Panc1 (cell line): Measurements from ENCODE around the gene BCL2. TPM values are rescaled to one million over a fixed set of nuclear protein-coding genes. Genes with fewer than 3 reads are reported as not detected.

Experiments
- ATAC-seq: fragments of 200-7000 bp; cut with Tn5 transposase; 2 replicates; pipeline ENCODE4 v1.9.1; 2020; ENCODE audit warnings: mild to moderate bottlenecking, moderate library complexity
- BruUV-seq: library from RNA; stranded (reverse); fragments of 400-500 nt; replicated peaks from 2 replicates; lab custom pipeline; 2021; lab: Mats Ljungman, UMichigan
- CTCF ChIA-PET: fragments of 300-600 bp; sonication (Branson Sonifier 250); formaldehyde crosslinking; loops from one replicate; lab custom pipeline; 2022; ENCODE audit warnings: antibody characterized with exemption; lab: Charles Lee
- POLR2A ChIA-PET: fragments of 300-600 bp; sonication (Branson Sonifier 250); formaldehyde crosslinking; loops from one replicate; lab custom pipeline; 2022; ENCODE audit warnings: antibody characterized with exemption; lab: Charles Lee
- DNase-seq: peaks from one replicate; pipeline ENCODE4 v3.0.0-alpha.2; 2010; ENCODE audit warnings: low read depth, low spot score
- H3K27ac ChIP-seq: 2 replicates; pipeline ENCODE4 v1.5.1; 2011; ENCODE audit warnings: mild to moderate bottlenecking, low read length, inconsistent platforms
- H3K27me3 ChIP-seq: fragments of 200-500 bp; sonication (Bioruptor generic); 2 replicates; pipeline ENCODE4 v1.6.0; 2014; ENCODE audit warnings: low read length, inconsistent platforms; ENCODE audit not compliant: control insufficient read depth, insufficient read depth
- H3K36me3 ChIP-seq: fragments of 200-500 bp; sonication (Bioruptor generic); 2 replicates; pipeline ENCODE4 v1.5.1; 2014; ENCODE audit warnings: inconsistent platforms, mild to moderate bottlenecking, low read length, moderate library complexity; ENCODE audit not compliant: control insufficient read depth, insufficient read depth
- H3K4me1 ChIP-seq: 2 replicates; pipeline ENCODE4 v1.5.1; 2011; ENCODE audit warnings: inconsistent platforms, mild to moderate bottlenecking, low read length, moderate library complexity; ENCODE audit not compliant: control insufficient read depth, insufficient read depth
- H3K4me3 ChIP-seq, 2 experiments: 2 replicates each; pipeline ENCODE4 v1.5.1; 2011 to 2012; ENCODE audit warnings: low read depth in 2 of 2, low read length in 2 of 2, mild to moderate bottlenecking in 2 of 2, inconsistent platforms in 1 of 2, moderate library complexity in 1 of 2
- H3K9me3 ChIP-seq: fragments of 200-500 bp; sonication (Bioruptor generic); 2 replicates; pipeline ENCODE4 v1.5.1; 2014; ENCODE audit warnings: low read depth, mild to moderate bottlenecking, inconsistent platforms, low read length, moderate library complexity; ENCODE audit not compliant: control insufficient read depth, insufficient read depth
- POLR2AphosphoS5 ChIP-seq: IDR thresholded peaks from 2 replicates; pipeline ENCODE4 v1.6.1; 2012; ENCODE audit warnings: mild to moderate bottlenecking, low read depth, low read length, moderate library complexity
- SIN3A ChIP-seq: IDR thresholded peaks from 2 replicates; pipeline ENCODE4 v1.6.1; 2012; ENCODE audit warnings: low read depth, mild to moderate bottlenecking, low read length, moderate library complexity, borderline replicate concordance; ENCODE audit not compliant: insufficient read depth
- TCF7L2 ChIP-seq: IDR thresholded peaks from 2 replicates; pipeline ENCODE4 v1.6.1; 2011; ENCODE audit warnings: mild to moderate bottlenecking, low read depth, low read length, inconsistent platforms
- in situ Hi-C: cut with HindIII; loops from 2 replicates; pipeline ENCODE4 v1.10.0; 2016; ENCODE audit warnings: low sequenced_read_pairs, low pct_unique_long_range_greater_than_20kb
- intact Hi-C: fragments of 100-400 bp; cut with micrococcal nuclease; formaldehyde crosslinking; loops from one replicate; pipeline ENCODE4 v1.10.0; 2022; ENCODE audit not compliant: unreplicated experiment
- total RNA-seq: library from RNA; stranded (reverse); gene quantifications from one replicate; pipeline ENCODE4 v1.2.1, GENCODE V29; 2021; ENCODE audit not compliant: unreplicated experiment
- TF ChIP-seq, protein P1 (sequence below): fragments of 450-650 bp; IDR thresholded peaks from 2 replicates; pipeline ENCODE4 v1.5.1; 2017; ENCODE audit warnings: mild to moderate bottlenecking
- TF ChIP-seq, protein P2 (sequence below), 2 experiments: IDR thresholded peaks; 2 replicates each; pipeline ENCODE4 v1.6.1; 2011 to 2012; ENCODE audit warnings: low read depth in 2 of 2, control low read depth in 1 of 2, low read length in 1 of 2, mild to moderate bottlenecking in 1 of 2, moderate library complexity in 1 of 2; ENCODE audit not compliant: insufficient read depth in 1 of 2

BCL2 gene
- total RNA-seq, 1 experiment from 2014 or later, result 0.72 TPM

DNA sequence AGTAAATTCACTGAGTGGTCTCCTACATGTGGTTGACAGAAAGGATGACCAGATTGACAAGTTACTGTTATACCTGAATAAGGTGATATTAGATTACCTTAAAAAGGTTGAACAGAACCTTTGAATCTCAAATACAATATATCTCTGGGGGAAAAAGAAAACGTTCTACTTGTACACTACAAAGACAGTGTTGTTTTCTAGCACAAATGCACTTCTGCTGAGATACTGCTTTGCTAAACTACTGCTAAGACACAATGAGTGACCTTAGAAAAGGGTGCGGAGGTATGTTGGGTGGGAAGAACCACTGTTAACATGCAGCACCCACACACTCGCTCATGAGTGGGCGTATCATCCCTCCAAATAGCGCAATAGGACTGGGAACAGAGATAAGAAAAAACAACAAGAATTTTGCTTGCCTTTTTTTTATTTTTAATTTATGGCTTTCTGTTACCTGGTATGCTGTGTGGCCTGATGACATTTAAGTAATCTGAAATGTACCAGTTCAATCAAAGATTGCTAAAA, 6.1 kb downstream of the BCL2 start:
- no peak overlapping the region for H3K27ac ChIP-seq
- no peak overlapping the region for H3K4me3 ChIP-seq
- no TSS peak for BruUV-seq
- no peaks in the 10 kb centered on the region for H3K4me1 ChIP-seq
- ChIA-PET POLR2A (no interaction called here), CTCF (no interaction called here)
- DNase-seq (no peak), ATAC-seq (no peak)
- peaks cover 18% of the 10 kb centered on the region for H3K27me3 ChIP-seq
- H3K9me3 ChIP-seq, result no peaks in the 10 kb centered on the region
- no peak for TF ChIP-seq TCF7L2
- TF ChIP-seq POLR2AphosphoS5, result no peak
- TF ChIP-seq, protein P1, sequence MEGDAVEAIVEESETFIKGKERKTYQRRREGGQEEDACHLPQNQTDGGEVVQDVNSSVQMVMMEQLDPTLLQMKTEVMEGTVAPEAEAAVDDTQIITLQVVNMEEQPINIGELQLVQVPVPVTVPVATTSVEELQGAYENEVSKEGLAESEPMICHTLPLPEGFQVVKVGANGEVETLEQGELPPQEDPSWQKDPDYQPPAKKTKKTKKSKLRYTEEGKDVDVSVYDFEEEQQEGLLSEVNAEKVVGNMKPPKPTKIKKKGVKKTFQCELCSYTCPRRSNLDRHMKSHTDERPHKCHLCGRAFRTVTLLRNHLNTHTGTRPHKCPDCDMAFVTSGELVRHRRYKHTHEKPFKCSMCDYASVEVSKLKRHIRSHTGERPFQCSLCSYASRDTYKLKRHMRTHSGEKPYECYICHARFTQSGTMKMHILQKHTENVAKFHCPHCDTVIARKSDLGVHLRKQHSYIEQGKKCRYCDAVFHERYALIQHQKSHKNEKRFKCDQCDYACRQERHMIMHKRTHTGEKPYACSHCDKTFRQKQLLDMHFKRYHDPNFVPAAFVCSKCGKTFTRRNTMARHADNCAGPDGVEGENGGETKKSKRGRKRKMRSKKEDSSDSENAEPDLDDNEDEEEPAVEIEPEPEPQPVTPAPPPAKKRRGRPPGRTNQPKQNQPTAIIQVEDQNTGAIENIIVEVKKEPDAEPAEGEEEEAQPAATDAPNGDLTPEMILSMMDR, result no peak
- no peak for TF ChIP-seq SIN3A
- TF ChIP-seq, protein P2, sequence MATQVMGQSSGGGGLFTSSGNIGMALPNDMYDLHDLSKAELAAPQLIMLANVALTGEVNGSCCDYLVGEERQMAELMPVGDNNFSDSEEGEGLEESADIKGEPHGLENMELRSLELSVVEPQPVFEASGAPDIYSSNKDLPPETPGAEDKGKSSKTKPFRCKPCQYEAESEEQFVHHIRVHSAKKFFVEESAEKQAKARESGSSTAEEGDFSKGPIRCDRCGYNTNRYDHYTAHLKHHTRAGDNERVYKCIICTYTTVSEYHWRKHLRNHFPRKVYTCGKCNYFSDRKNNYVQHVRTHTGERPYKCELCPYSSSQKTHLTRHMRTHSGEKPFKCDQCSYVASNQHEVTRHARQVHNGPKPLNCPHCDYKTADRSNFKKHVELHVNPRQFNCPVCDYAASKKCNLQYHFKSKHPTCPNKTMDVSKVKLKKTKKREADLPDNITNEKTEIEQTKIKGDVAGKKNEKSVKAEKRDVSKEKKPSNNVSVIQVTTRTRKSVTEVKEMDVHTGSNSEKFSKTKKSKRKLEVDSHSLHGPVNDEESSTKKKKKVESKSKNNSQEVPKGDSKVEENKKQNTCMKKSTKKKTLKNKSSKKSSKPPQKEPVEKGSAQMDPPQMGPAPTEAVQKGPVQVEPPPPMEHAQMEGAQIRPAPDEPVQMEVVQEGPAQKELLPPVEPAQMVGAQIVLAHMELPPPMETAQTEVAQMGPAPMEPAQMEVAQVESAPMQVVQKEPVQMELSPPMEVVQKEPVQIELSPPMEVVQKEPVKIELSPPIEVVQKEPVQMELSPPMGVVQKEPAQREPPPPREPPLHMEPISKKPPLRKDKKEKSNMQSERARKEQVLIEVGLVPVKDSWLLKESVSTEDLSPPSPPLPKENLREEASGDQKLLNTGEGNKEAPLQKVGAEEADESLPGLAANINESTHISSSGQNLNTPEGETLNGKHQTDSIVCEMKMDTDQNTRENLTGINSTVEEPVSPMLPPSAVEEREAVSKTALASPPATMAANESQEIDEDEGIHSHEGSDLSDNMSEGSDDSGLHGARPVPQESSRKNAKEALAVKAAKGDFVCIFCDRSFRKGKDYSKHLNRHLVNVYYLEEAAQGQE (IDR thresholded peaks at IDR 0.05; ENCODE audit: insufficient read depth in 1 of 2, low read depth in 2 of 2, low read length in 1 of 2), result no peak
- intact Hi-C loops, result no loop called here
- in situ Hi-C loops, result no loop called here
- H3K36me3 ChIP-seq, result no peaks in the 10 kb centered on the region

DNA sequence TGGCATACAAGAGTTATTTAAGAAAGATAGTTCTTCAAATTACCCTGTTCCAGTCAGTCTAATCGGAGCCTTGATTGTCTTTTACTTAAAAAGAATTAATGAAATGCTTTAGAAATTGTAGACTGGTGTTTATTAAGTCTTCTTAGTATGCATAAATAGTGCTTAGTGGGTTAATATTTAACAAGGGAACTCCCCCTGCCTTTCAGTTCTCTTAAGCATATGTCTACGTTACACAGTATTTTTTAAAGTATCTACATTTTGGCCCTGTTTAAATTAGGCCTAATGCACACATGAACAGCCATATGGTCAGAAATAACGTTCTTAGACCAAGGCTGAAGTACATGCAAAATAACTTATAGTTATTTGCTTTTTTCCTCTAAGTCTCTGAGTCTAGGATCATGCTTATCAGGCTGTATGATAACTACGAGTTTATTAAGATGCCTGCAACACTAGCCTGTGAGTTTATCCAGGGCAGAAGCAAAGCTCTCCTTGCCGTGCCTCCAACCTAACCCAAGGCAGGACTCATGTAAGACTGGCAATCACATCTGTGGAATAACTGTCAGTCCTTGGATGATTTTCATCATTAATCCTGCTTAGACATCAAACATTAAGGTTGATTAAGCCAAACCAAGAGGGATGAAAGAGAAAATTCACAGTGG, 6.7 kb downstream of the BCL2 start:
- Histone ChIP-seq H3K27ac (no peak overlapping the region), H3K4me1 (no peaks in the 10 kb centered on the region), H3K36me3 (no peaks in the 10 kb centered on the region), H3K4me3 (no peak overlapping the region), H3K9me3 (no peaks in the 10 kb centered on the region), H3K27me3 (peaks cover 18% of the 10 kb centered on the region)
- ATAC-seq (no peak), DNase-seq (no peak)
- ChIA-PET POLR2A (no interaction called here), CTCF (no interaction called here)
- no TSS peak for BruUV-seq
- in situ Hi-C loops (no loop called here), intact Hi-C loops (no loop called here)
- TF ChIP-seq TCF7L2, result no peak

DNA sequence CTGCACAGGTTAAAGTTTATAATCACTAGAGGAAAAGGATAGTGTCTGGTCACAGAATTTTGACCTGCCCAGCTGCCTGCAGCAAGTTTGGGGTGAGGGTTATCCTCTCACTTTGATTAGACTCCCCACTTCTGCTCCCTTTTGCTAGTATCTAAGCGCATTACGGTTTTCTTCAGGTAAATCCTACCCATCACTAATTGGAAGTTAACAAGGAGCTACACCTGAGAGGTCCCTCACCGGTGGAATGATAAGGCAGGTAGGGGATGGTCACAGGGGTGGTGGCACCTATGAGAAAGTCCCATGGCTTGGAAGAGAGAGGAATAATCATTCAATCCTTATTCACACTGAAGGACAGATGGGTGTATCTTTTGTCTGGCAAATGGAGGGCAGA, 7.6 kb downstream of the BCL2 start:
- H3K9me3 ChIP-seq, result no peaks in the 10 kb centered on the region
- ATAC-seq, result no peak
- H3K4me1 ChIP-seq, result no peaks in the 10 kb centered on the region
- peaks cover 14% of the 10 kb centered on the region for H3K27me3 ChIP-seq
- no TSS peak for BruUV-seq
- intact Hi-C loops (no loop called here), in situ Hi-C loops (no loop called here)
- CTCF ChIA-PET, result no interaction called here
- H3K36me3 ChIP-seq, result no peaks in the 10 kb centered on the region
- H3K27ac ChIP-seq, result no peak overlapping the region
- H3K4me3 ChIP-seq, result no peak overlapping the region
- DNase-seq, result no peak
- POLR2A ChIA-PET, result no interaction called here
- no peak for TF ChIP-seq TCF7L2
- no peak for TF ChIP-seq POLR2AphosphoS5
